Stimulated activated CD4-positive, alpha-beta T cell treated with anti-CD3 and anti-CD28 coated beads, TNF-alpha, amount 100 ng/mL, for 4 hours (primary cell): ENCODE measurements around the gene LRRC75B.

Source experiments
- DNase-seq, 3 experiments: peaks; one replicate each; pipeline ENCODE4 v3.0.0-alpha.2; 2020; ENCODE audit warnings: low read depth in 3 of 3

Gene LRRC75B

DNA sequence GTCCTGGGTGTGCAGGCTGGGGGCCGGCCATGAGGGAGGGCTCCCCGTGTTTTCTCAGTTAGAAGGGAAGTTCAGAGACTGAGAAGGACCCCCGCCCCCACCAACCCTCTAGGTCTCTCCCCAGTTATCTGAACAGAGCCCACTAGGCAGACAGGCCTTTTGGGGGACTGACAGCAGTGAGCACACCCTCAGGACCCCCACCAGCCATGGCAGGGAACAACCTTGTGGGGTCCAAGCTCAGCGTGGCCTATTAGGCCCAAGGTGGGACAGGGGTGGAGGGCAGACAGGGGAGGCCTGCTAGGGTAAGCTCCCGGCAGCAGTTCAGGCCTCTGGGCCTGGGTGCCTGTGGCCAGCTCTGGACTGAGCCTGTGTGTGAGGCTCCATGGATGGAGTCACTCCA, 5.6 kb downstream of the LRRC75B start:
- DNase-seq, result no peak

DNA sequence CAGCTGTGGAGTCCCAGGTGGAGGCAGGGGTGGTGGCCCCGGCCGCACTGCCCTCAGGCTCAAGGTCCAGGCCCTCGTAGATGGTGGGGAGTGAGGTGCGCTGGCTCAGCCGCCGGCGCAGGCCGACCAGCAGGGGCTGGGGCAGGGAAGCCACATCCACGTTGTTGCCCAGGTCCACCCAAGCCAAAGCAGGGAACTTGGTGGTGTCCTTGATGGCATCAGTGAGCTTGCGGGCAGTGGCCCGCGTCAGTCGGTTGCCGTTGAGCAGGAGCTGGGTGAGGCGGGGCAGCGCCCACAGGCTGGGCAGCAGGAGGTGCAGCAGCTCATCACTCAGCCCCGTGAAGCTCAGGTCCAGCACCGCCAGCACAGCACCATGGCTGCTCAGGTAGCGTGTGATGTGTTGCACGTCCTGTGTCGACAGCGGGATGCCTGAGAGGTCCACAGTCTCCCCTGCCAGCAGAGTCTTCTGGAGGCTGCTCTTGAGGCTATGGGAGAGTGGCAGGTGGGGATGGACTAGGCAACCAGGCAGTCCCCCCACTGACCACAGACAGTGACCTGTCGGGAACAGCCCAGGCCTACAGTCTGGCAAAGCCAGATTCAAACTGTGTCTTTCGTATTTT, 6.8 kb downstream of the LRRC75B start:
- no peak for DNase-seq

DNA sequence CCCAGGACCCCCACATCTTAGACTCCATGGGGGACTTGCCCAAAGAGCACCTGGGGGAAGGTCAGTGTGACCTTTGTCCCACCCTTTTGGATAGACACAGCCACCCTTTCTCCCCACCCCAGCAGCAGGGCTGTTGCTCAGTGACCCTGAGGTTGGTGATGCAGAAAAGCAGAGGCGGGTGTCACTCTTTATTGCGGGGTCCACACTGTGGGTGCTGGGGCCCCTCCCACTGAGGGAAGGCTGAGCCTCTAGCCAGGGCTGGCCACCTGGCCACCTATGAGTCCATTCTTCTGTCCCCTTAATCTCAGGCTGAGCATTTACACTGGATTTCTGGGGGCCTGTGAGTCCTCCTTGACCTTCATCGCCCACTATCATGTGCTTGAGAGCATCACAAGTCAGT, 7.4 kb downstream of the LRRC75B start:
- DNase-seq, result no peak

DNA sequence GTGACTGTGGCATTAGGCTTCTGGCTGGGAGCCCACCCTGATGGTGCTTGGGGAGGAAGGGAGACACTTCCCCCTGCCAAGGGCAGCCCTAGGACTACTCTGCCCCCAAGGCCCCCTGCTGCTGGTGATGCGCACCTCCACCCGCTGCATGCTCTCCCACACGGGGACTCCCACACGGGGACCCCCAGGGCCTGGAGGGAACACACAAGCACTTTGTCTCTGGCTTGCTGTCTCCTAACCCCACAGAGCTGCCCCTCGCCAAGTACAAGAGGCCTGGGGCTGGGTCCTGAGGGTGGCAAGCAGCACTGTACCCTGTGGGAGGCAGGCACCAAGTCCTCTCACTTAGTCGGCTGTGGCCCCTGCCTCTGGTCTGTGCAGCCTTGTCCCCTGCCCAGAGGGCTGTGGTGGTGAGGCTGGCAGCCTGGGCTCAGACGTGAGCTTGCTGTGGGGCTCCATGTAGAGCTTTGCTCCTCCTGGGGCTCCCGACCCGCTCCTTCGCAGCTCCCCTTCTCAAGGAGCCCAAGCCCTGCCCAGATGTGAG, 7.9 kb downstream of the LRRC75B start:
- no peak for DNase-seq

DNA sequence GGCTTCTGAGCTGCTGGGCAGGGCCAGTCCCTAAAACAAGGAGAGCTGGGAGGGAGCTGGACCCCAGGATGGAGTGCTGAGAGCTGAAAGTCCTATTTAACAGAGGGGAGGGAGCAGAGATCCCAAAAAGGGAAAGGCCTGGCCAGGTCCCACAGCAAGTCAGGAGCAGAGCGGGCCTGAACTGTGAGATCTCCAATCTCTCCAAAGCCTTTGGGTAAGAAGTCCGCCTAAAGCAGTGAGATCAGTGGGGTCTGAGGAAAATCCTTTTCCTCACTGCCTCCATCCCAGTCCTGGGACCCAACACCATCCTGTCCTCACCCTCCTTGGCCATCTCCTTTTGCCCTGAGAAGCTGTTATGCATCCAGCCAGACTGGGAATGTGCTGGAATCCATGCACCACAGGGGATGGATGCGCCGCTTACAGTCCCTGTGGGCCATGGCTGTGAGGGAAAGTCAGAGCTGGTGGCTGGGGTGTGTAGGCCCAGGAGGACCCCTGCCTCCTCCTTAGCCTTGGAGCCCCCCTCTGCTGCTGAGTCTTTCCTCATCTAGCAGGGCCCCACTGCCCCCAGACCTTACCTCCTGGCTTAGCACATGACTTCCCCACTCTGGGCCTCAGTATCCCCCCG, 8.6 kb downstream of the LRRC75B start:
- DNase-seq, result no peak

DNA sequence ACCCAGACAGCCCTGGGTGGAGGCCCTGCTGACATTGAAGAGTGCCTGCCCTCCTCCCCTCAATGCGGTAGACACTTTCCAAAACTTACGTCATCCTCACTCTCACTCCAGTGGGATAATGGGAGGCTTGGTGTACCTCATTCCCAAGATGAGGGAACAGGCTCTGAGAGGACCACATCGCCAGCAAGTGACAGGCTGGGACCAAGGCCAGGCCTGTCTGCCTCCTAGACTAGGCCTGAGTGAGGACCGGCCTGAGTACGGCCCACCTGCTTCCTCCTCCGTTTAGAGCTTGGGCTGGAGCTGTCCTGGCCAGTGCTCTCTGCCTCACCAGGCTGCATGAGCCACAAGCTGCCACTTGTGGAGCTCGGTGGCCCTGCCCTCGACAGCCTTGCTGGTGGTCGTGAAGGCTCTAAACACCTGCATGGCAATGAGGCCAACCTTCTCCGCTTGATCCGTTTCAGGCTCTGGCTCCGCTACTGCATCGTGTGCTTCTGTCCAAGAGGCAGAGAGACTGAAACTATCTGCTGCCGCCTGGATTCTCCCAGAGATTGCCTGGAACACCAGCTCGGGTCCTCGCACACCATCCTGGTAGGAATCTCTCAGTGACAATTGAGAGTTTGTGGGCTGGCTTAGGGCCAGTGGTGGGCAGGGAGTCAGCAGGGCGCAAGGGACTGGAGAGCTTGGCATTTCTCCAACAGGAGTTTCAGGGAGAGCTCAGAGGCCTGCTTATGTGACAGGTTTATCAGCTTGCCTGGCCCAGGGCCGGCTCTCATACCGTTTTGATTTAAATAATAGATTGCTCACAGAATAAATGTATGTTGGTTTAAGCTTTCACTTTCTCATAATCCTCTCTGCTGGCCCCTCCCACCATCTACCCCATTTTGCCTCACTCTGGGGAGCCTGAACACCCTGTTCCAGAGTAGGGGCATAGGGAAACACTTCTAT, 9.4 kb downstream of the LRRC75B start:
- no peak for DNase-seq

DNA sequence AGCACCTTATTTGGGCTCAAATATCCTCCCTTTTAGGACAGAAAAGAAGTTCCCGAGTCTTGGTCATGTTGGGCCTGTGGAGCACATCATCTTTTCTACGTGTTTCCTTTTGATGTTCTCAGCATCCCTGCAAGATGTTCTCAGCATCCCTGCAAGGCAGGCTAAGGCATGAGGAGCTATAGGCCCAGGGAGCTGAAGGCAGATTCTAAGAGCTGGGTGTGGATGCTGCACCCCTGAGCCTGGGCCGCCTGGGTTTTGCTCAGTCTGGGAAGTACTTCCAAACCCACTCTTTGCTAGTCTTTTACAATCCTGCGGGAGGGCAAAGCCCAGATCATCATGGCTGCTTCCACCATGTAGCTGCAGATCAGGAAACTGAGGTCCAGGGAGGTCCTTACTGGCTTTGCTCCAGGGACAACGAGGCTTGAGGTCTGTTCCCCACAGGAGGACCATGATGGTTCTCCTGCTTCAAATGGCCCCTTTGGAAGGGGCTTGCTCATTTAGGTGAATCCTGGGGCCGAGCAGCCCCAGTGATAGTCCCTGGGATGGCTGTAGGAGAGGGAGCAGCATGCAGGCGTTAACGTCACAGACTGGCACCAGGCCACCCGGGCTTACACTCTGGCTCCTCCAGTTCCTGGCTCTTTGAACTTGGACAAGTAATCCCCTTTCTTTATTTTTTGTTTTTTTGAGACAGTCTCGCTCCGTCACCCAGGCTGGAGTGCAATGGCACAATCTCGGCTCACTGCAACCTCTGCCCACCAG, 10.6 kb downstream of the LRRC75B start:
- DNase-seq, result no peak

DNA sequence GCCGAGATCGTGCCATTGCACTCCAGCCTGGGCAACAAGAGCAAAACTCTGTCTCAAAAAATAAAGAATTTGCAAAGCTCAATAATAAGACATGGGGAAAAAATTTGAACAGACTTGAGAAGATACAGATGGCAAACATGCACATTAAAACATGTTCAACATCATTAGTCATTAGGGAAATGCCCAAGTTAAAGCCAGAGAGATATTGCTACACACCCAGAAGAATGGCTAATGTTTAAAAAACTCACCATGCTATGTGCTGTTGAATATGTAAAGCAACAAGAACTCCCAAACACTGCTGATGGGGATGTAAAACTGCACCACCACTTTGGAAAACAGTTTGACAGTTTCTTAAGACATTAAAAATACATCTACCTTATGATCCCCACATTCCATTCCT, 12.6 kb downstream of the LRRC75B start:
- no peak for DNase-seq

DNA sequence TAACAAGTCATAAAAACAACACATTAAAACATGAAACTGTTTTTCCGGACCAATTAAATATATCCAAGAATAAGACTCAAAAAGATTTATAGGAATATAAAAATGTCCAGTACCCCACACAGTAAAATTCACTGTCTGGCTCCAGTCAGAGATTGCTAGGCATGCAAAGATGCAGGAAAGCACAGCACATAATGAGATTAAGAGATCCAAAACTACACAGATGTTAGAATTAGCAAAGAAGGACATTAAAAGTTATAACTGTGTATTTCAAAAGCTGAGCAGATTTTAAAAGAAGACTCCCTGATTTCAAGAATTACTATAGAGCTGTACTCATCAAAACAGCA, 13.6 kb downstream of the LRRC75B start:
- DNase-seq, result no peak

DNA sequence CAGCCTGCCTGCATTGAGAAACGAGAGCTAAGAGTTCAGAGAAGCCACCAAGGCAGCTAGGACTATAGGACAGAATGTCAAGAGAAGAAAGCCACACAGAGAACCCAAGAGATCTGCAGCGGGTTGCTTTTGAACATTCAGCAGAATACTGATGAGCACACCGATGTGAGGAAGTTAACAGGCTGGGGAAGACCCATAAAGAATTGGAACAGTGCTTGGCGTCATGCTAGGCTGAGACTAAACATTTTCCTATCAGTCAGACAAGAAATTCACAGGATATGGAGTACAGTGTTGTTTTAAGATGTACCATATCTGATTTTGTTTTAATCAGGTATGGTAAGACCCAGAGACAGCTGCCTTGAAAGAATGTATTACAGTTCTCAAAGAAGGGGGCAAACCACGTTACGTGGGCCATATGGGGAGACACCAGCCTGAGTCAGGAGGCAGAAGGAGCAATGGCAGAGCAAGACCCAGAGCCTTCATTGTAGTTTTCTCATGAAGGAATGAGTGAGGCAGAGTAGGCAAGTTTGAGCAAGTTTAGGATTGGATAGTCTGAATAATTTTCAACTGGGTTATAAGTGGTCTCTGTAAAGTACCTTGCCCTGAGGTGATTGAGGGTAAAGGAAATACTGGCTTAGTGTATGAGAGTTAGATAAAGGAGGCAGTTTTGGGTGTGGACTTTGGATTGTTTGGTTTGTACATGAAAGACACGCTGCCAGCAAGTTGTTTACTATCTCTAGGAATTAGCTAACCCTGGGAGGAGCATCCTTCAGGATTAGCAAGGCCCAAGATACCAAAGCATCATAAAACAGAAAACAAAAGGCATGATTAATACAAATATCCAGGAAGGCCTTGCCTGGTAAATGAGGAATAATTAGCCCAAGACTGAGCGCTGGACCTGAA, 14.3 kb downstream of the LRRC75B start:
- no peak for DNase-seq

DNA sequence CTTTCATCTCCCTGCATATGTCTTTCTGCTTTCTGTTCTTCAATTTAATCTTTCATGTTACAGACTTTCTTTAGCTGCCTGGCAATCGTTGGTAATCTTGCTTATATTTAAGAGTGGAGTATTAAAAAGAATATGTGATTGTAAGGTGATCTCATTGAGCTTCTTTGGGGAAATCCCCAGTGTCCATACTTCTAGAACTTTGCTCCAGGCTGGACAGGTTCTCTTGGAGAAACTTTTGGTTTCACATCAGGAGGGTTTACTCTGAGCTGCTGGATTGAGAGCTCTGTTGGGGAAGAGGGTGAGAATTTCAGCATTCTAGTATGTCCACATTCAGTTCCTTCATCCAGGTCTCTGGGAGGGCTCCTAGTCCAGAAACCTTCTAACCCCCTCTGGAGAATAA, 16.1 kb downstream of the LRRC75B start:
- DNase-seq, result no peak

DNA sequence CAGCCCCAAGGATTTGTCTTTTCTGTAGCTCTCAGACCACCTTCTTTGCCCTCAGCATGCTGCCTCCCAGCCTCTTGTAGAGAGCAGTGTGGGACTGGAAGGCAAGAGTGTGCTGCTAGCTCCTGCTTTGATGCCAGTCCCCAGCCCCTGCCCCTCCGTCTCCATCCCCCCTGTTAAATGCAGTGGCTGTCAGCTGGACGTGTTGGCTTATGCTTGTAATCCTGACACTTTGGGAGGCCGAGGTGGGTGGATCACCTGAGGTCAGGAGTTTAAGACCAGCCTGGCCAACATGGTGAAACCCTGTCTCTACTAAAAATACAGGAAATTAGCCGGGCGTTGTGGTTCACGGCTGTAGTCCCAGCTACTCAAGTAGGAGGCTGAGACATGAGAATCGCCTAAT, 21.6 kb downstream of the LRRC75B start:
- DNase-seq, result no peak

DNA sequence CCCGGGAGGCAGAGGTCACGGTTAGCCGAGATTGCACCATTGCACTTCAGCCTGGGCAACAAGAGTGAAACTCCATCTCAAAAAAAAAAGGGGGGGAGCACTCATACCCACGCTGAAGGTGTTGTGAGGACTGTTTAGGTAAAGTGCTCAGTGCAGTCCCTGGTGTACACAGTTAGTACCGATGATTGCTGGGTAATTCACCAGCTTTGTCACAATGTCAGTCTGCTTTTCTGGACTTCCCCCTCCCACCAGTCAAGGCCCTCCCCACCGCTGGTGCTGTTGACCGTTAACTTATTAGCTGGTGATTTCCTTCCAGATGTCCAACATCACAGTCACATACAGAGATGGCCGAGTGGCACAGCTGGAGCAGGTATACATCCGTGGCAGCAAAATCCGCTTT, 25.2 kb downstream of the LRRC75B start:
- DNase-seq, result no peak

DNA sequence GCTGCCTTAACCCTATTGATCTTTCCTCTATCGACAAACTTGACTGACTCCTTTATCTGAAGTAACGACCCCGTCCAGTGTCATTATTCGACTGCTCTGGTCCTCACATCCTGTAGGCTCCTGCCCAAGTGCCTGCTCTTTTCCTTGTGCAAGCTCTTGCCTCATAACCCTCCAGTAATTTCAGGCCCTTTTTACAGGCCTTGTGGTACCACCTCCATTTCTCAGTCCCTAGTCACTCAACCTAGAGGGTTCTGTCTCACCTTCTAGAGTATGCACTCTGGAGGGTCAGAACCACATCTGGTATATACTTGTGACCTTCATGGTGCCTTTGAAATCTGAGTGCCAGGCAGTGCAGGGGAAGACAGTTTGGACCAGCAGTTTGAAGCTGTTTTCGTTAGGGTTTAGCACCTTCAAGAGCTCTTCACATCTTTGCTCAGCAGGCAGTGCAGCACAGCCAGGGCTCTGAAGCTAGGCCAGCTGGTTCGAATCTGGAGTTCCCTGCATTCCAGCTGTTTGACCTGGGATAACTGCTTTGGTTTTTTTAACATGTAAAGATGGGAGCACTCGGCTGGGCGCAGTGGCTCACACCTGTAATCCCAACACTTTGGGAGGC, 25.9 kb downstream of the LRRC75B start:
- DNase-seq, result no peak

DNA sequence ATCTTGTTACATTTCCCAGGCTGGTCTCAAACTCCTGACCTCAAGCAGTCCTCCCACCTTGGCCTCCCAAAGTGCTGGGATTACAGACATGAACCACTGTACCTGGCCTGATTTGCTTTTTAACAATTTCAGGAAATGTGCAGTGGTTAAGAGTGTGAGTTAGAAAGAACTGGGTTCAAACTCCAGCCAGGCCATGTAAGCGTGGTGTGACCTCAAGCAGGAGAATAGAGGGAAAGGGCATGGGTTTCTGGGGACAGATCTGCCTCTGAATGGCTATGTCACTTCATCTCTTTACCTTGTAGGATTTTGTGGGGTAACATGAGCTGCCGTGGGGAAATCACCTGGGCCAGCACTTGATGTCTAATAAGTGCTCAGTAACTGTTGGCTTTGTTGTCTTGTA, 27.8 kb downstream of the LRRC75B start:
- DNase-seq, result no peak

DNA sequence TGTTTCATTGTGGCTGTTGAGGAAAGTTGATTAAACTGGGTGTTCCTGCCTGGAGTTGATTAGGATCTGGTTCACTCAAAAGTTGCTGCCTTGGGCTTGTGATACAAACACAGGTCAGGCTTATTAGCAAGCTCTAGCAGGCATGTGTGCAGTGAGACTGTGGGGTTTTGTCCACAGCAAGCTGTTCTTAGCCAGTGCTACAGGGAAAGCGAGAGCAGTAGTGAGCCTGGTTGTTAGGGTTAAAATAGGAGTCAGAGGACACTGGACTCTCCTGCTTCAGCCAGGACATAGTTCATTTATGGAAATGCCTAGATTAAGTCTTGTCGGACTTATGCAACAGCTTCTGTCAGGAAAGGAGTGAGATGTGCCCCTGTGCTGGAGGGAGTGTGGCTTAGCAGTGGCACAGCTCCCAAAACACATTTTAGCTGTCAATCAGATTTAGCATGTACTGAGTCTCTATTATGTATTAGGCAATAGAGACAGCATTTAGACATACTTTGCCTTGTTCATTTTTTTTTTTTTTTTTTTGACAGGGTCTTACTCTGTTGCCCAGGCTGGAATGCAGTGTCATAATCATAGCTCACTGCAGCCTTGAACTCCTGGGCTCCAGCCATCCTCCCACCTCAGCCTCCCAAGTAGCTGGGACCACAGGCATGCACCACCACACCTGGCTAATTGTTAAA, 28.4 kb downstream of the LRRC75B start:
- DNase-seq, result no peak

DNA sequence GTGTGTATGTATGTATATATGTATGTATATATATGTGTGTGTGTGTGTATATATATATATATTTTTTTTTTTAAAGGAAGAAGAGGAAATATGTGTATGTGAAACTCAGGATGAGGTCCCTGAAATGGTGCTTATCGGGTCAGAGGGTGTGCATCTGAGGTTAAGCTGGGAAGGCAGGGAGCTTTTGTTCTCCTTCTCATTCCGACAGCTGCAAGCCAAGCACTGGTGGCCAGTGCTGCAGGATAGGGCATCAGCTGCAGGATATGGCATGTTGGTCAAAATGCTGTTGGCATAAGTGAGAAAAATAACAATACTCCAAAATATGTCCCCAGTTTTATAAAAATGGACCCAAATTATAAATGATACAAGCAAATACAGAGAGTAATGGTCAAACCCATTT, 29.6 kb downstream of the LRRC75B start:
- DNase-seq, result no peak

DNA sequence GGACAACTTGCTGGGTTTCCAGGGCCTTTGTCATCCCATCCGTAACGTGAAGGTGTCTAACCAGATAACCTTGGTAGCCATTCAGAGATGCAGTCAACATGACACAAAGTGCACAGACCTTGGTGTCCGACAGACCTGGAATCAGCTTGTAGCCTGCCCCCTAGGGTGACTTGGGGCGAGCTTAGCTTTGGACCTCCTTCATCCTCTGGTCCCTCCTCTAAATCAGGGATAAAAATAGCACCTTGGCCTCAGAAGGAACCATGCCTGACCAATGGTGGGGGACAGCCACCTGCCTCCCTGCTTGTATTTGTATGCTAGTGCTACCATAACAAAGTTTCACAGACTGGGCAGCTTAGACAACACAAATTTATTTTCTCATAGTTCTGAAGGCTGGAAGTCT, 33.4 kb downstream of the LRRC75B start:
- no peak for DNase-seq

DNA sequence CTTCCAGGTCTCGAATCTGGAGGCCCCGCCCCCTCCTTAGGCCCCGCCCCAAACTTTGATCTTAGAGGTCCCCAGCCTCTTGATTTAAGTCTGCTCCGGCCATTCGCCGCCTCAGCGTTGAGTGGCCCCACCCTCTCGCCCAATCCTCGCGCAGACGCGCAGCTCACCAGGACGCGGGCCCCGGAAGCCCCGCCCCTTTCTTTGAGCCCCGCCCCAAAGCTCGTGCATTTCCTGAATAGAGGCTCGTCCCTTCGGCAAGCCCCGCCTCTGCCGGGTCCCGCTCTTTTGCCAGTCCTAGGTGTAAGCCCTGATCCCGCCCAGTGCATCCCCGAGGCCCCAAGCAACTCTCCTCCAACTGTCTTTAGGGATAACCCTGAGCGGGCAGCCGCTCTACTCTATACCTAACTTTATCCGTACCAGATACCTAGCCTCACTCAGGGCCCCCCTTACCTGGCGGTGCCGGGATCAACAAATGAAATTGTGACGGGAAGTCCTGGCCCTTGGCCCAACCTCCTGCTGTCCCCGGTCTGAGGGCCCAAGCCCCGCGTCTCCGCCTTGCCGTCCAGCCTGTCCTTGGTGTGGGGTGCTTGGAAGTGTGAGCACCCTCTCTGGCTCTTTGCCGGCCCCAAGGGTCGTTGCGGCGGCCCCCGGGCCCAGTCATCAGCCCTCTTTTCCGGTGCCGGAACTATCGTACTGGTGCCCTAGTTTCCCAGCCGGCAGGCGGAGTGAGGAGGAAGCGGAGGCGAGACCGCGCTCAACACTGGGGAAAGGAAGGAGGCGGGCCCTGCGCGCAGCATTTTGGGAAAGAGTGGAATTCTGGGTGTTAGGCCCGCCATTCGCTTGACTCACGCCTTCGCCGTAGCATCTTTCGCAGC, 37.5 kb downstream of the LRRC75B start, which contains the start of gene SNRPD3:
TSS of gene SNRPD3 (plus strand) at position 835 of the 875 bp plus-strand sequence. CDS start 1,676 bp downstream, outside the sequence.
- peak; percentile 99 to 100 (median 100) for DNase-seq
